ENCODE data around the gene RAC3.
A peak's percentile ranks its signal among the peaks of the same experiment; 100 is the strongest.

RAC3 gene

GRCh38 chr17:81996757-81997441, 34.6 kb upstream of the RAC3 start:
- Histone ChIP-seq H3K23ac (ENCODE audit: low read depth, low read length, poor library complexity) (no peak overlapping the region), H2AK5ac (ENCODE audit: low read depth, low read length) (no peak overlapping the region), H3K18ac (ENCODE audit: low read length) (no peak overlapping the region), H3K27ac (replicated peaks; ENCODE audit: low read length) (no peak overlapping the region), H3K9me3 (replicated peaks in 1 of 2; ENCODE audit: control insufficient read depth in 2 of 2, insufficient read depth in 1 of 2, low read depth in 1 of 2, low read length in 2 of 2) (peaks cover 0 to 3% of the 10 kb centered on the region in 2 donors), H2BK120ac (ENCODE audit: low read depth, low read length) (no peak overlapping the region), H3K79me1 (ENCODE audit: low read depth, low read length) (peaks cover 17% of the 10 kb centered on the region), H4K8ac (ENCODE audit: low read depth, low read length) (no peak overlapping the region), H3K4ac (ENCODE audit: low read length) (no peak overlapping the region), H2AFZ (ENCODE audit: low read length) (no peak overlapping the region), H3K9ac (ENCODE audit: low read depth, low read length, poor library complexity) (no peak overlapping the region), H3K4me3 (ENCODE audit: low read length in 2 of 2) (peak overlapping the region in 1 of 2 donors; percentile 52), H2BK15ac (ENCODE audit: low read length) (no peak overlapping the region), H3K14ac (ENCODE audit: low read length) (no peak overlapping the region), H3K4me1 (ENCODE audit: control insufficient read depth in 2 of 2, insufficient read depth in 1 of 2, low read depth in 1 of 2, low read length in 2 of 2) (peaks cover 19 to 23% of the 10 kb centered on the region in 2 donors), H3K27me3 (ENCODE audit: control insufficient read depth in 3 of 3, insufficient read depth in 3 of 3, low read depth in 1 of 3, low read length in 3 of 3) (no peaks in the 10 kb centered on the region), H4K91ac (ENCODE audit: low read depth, low read length, poor library complexity) (no peak overlapping the region), H2BK5ac (ENCODE audit: low read length) (no peak overlapping the region), H3K4me2 (ENCODE audit: insufficient read depth, low read length, poor library complexity, severe bottlenecking) (no peak overlapping the region), H3K36me3 (replicated peaks in 1 of 2; ENCODE audit: control insufficient read depth in 2 of 2, insufficient read depth in 2 of 2, low read length in 2 of 2) (peaks cover 0 to 7% of the 10 kb centered on the region in 2 donors), H2BK12ac (ENCODE audit: low read length) (no peak overlapping the region)
- WGBS, 2 donors (ENCODE audit: extremely low coverage in 2 of 2, insufficient read length in 2 of 2, insufficient replicate concordance in 1 of 2): no CpG with 5 or more reads among the region's 30 CpGs
- no peak for DNase-seq (ENCODE audit: low spot score)

- Histone ChIP-seq H3K14ac (ENCODE audit: low read length) (no peak overlapping the region), H2BK15ac (ENCODE audit: low read length) (no peak overlapping the region), H2BK120ac (ENCODE audit: low read depth, low read length) (no peak overlapping the region), H3K4ac (ENCODE audit: low read length) (no peak overlapping the region), H2AFZ (ENCODE audit: low read length) (no peak overlapping the region), H3K23ac (ENCODE audit: low read depth, low read length, poor library complexity) (no peak overlapping the region), H3K9ac (ENCODE audit: low read depth, low read length, poor library complexity) (no peak overlapping the region), H3K27ac (replicated peaks; ENCODE audit: low read length) (no peak overlapping the region), H3K18ac (ENCODE audit: low read length) (no peak overlapping the region), H3K9me3 (replicated peaks in 1 of 2; ENCODE audit: control insufficient read depth in 2 of 2, insufficient read depth in 1 of 2, low read depth in 1 of 2, low read length in 2 of 2) (peaks cover 0 to 3% of the 10 kb centered on the region in 2 donors), H2BK12ac (ENCODE audit: low read length) (no peak overlapping the region), H3K79me1 (ENCODE audit: low read depth, low read length) (peaks cover 15% of the 10 kb centered on the region), H4K91ac (ENCODE audit: low read depth, low read length, poor library complexity) (no peak overlapping the region), H2BK5ac (ENCODE audit: low read length) (no peak overlapping the region), H3K4me3 (ENCODE audit: low read length in 2 of 2) (no peak overlapping the region), H2AK5ac (ENCODE audit: low read depth, low read length) (no peak overlapping the region), H3K27me3 (ENCODE audit: control insufficient read depth in 3 of 3, insufficient read depth in 3 of 3, low read depth in 1 of 3, low read length in 3 of 3) (no peaks in the 10 kb centered on the region), H3K36me3 (replicated peaks in 1 of 2; ENCODE audit: control insufficient read depth in 2 of 2, insufficient read depth in 2 of 2, low read length in 2 of 2) (peaks cover 0 to 7% of the 10 kb centered on the region in 2 donors), H3K4me2 (ENCODE audit: insufficient read depth, low read length, poor library complexity, severe bottlenecking) (no peak overlapping the region), H4K8ac (ENCODE audit: low read depth, low read length) (no peak overlapping the region), H3K4me1 (ENCODE audit: control insufficient read depth in 2 of 2, insufficient read depth in 1 of 2, low read depth in 1 of 2, low read length in 2 of 2) (peaks cover 10 to 13% of the 10 kb centered on the region in 2 donors)
- no CpG with 5 or more reads among the region's 7 CpGs for WGBS, 2 donors (ENCODE audit: extremely low coverage in 2 of 2, insufficient read length in 2 of 2, insufficient replicate concordance in 1 of 2)
- no peak for DNase-seq (ENCODE audit: low spot score)
These were observed 33.3 kb upstream of the RAC3 start for GRCh38 chr17:81998212-81998611.

GRCh38 chr17:81998691-81999438, 32.6 kb upstream of the RAC3 start:
- H2BK120ac ChIP-seq (ENCODE audit: low read depth, low read length): no peak overlapping the region
- no peak overlapping the region for H3K9ac ChIP-seq (ENCODE audit: low read depth, low read length, poor library complexity)
- no peak overlapping the region for H3K14ac ChIP-seq (ENCODE audit: low read length)
- H3K4me3 ChIP-seq (ENCODE audit: low read length in 2 of 2): no peak overlapping the region
- peak overlapping the region; percentile 2 for H3K18ac ChIP-seq (ENCODE audit: low read length)
- H3K9me3 ChIP-seq (replicated peaks in 1 of 2; ENCODE audit: control insufficient read depth in 2 of 2, insufficient read depth in 1 of 2, low read depth in 1 of 2, low read length in 2 of 2): no peaks in the 10 kb centered on the region
- no peaks in the 10 kb centered on the region for H3K27me3 ChIP-seq (ENCODE audit: control insufficient read depth in 3 of 3, insufficient read depth in 3 of 3, low read depth in 1 of 3, low read length in 3 of 3)
- no peak overlapping the region for H3K27ac ChIP-seq (replicated peaks; ENCODE audit: low read length)
- no peak overlapping the region for H4K91ac ChIP-seq (ENCODE audit: low read depth, low read length, poor library complexity)
- no peak overlapping the region for H2BK5ac ChIP-seq (ENCODE audit: low read length)
- H4K8ac ChIP-seq (ENCODE audit: low read depth, low read length): no peak overlapping the region
- H3K4ac ChIP-seq (ENCODE audit: low read length): no peak overlapping the region
- no peak overlapping the region for H3K4me2 ChIP-seq (ENCODE audit: insufficient read depth, low read length, poor library complexity, severe bottlenecking)
- peaks cover 11% of the 10 kb centered on the region in 2 donors for H3K4me1 ChIP-seq (ENCODE audit: control insufficient read depth in 2 of 2, insufficient read depth in 1 of 2, low read depth in 1 of 2, low read length in 2 of 2)
- no peak overlapping the region for H3K23ac ChIP-seq (ENCODE audit: low read depth, low read length, poor library complexity)
- H3K36me3 ChIP-seq (replicated peaks in 1 of 2; ENCODE audit: control insufficient read depth in 2 of 2, insufficient read depth in 2 of 2, low read length in 2 of 2): peaks cover 0 to 5% of the 10 kb centered on the region in 2 donors
- no CpG with 5 or more reads among the region's 14 CpGs for WGBS, 2 donors (ENCODE audit: extremely low coverage in 2 of 2, insufficient read length in 2 of 2, insufficient replicate concordance in 1 of 2)
- no peak overlapping the region for H2AFZ ChIP-seq (ENCODE audit: low read length)
- H2BK15ac ChIP-seq (ENCODE audit: low read length): no peak overlapping the region
- peak overlapping the region; percentile 53 for H2AK5ac ChIP-seq (ENCODE audit: low read depth, low read length)
- peak overlapping the region; percentile 10 for H2BK12ac ChIP-seq (ENCODE audit: low read length)
- no peak for DNase-seq (ENCODE audit: low spot score)
- H3K79me1 ChIP-seq (ENCODE audit: low read depth, low read length): peaks cover 18% of the 10 kb centered on the region

- H3K18ac ChIP-seq (ENCODE audit: low read length): no peak overlapping the region
- no peak overlapping the region for H3K4me3 ChIP-seq (ENCODE audit: low read length in 2 of 2)
- no peak overlapping the region for H3K23ac ChIP-seq (ENCODE audit: low read depth, low read length, poor library complexity)
- no peaks in the 10 kb centered on the region for H3K9me3 ChIP-seq (replicated peaks in 1 of 2; ENCODE audit: control insufficient read depth in 2 of 2, insufficient read depth in 1 of 2, low read depth in 1 of 2, low read length in 2 of 2)
- H3K79me1 ChIP-seq (ENCODE audit: low read depth, low read length): peaks cover 16% of the 10 kb centered on the region
- no peak overlapping the region for H2BK5ac ChIP-seq (ENCODE audit: low read length)
- no CpG with 5 or more reads among the region's 12 CpGs for WGBS, 2 donors (ENCODE audit: extremely low coverage in 2 of 2, insufficient read length in 2 of 2, insufficient replicate concordance in 1 of 2)
- no peak overlapping the region for H2AFZ ChIP-seq (ENCODE audit: low read length)
- no peak overlapping the region for H4K8ac ChIP-seq (ENCODE audit: low read depth, low read length)
- H3K4me2 ChIP-seq (ENCODE audit: insufficient read depth, low read length, poor library complexity, severe bottlenecking): no peak overlapping the region
- peaks cover 0 to 5% of the 10 kb centered on the region in 2 donors for H3K36me3 ChIP-seq (replicated peaks in 1 of 2; ENCODE audit: control insufficient read depth in 2 of 2, insufficient read depth in 2 of 2, low read length in 2 of 2)
- no peak overlapping the region for H3K4ac ChIP-seq (ENCODE audit: low read length)
- H3K27ac ChIP-seq (replicated peaks; ENCODE audit: low read length): no peak overlapping the region
- no peaks in the 10 kb centered on the region for H3K27me3 ChIP-seq (ENCODE audit: control insufficient read depth in 3 of 3, insufficient read depth in 3 of 3, low read depth in 1 of 3, low read length in 3 of 3)
- DNase-seq (ENCODE audit: low spot score): no peak
- H4K91ac ChIP-seq (ENCODE audit: low read depth, low read length, poor library complexity): no peak overlapping the region
- H3K14ac ChIP-seq (ENCODE audit: low read length): peak overlapping the region; percentile 6
- no peak overlapping the region for H3K9ac ChIP-seq (ENCODE audit: low read depth, low read length, poor library complexity)
- H2BK120ac ChIP-seq (ENCODE audit: low read depth, low read length): no peak overlapping the region
- no peak overlapping the region for H2BK15ac ChIP-seq (ENCODE audit: low read length)
- H2BK12ac ChIP-seq (ENCODE audit: low read length): no peak overlapping the region
- H2AK5ac ChIP-seq (ENCODE audit: low read depth, low read length): no peak overlapping the region
- H3K4me1 ChIP-seq (ENCODE audit: control insufficient read depth in 2 of 2, insufficient read depth in 1 of 2, low read depth in 1 of 2, low read length in 2 of 2): peaks cover 6 to 13% of the 10 kb centered on the region in 2 donors
These were observed 31.9 kb upstream of the RAC3 start for GRCh38 chr17:81999587-81999975.
